ENCODE data around the gene FYN. TPM values are rescaled to one million over a fixed set of nuclear protein-coding genes. Genes with fewer than 3 reads are reported as not detected.

Gene FYN
- polyA plus RNA-seq, 3 donors, result 88.4 to 149 (median 114) TPM

GRCh38 chr6:111834356-111834755 is 38.9 kb downstream of the FYN start:
- Mint-ChIP-seq H3K4me1 (peaks cover 9% of the 10 kb centered on the region), H3K27me3 (ENCODE audit: low read depth in 3 of 3) (peaks cover 0 to 2% (median 2%) of the 10 kb centered on the region in 3 donors), H3K9me3 (peaks cover 0 to 4% (median 0%) of the 10 kb centered on the region in 7 donors), H3K4me3 (no peak overlapping the region), H3K36me3 (peaks cover 44 to 53% of the 10 kb centered on the region in 2 donors), H3K27ac (no peak overlapping the region)
- Histone ChIP-seq H3K4me3 (replicated peaks in 1 of 3; ENCODE audit: low read depth in 2 of 3, low read length in 3 of 3) (no peak overlapping the region), H2AFZ (ENCODE audit: insufficient read depth, low read depth, low read length, poor library complexity, severe bottlenecking) (no peak overlapping the region), H3K27me3 (ENCODE audit: control insufficient read depth in 2 of 2, insufficient read depth in 2 of 2, low read length in 2 of 2) (no peaks in the 10 kb centered on the region), H3K4me1 (ENCODE audit: control insufficient read depth in 1 of 2, insufficient read depth in 2 of 2, low read length in 2 of 2) (peaks cover 6 to 8% of the 10 kb centered on the region in 2 donors), H3K9ac (ENCODE audit: insufficient read depth, low read length, poor library complexity, severe bottlenecking) (no peak overlapping the region), H3K36me3 (replicated peaks in 1 of 2; ENCODE audit: control insufficient read depth in 1 of 2, insufficient read depth in 2 of 2, low read length in 2 of 2) (peaks cover 0 to 57% of the 10 kb centered on the region in 2 donors), H3K9me3 (replicated peaks in 1 of 2; ENCODE audit: control insufficient read depth in 1 of 2, insufficient read depth in 1 of 2, low read length in 2 of 2) (no peaks in the 10 kb centered on the region), H3K79me2 (ENCODE audit: insufficient read depth, low read length) (peaks cover 49% of the 10 kb centered on the region), H4K20me1 (ENCODE audit: insufficient read depth, low read length) (peaks cover 100% of the 10 kb centered on the region), H3K27ac (ENCODE audit: low read depth in 1 of 2, low read length in 2 of 2) (no peak overlapping the region), H3K4me2 (replicated peaks; ENCODE audit: extremely low read depth, low read length, poor library complexity, severe bottlenecking) (no peak overlapping the region)
- intact Hi-C loops (cut with micrococcal nuclease), result no loop called here
- 89% methylated on average over 3 of the region's 4 CpGs for WGBS (ENCODE audit: insufficient coverage)
- TF ChIP-seq CTCF (IDR thresholded peaks at IDR 0.05), result no peak
- no peak for DNase-seq

- Mint-ChIP-seq H3K27me3 (ENCODE audit: low read depth in 3 of 3) (peaks cover 0 to 2% (median 0%) of the 10 kb centered on the region in 3 donors), H3K4me1 (peaks cover 10% of the 10 kb centered on the region), H3K9me3 (peaks cover 0 to 4% (median 0%) of the 10 kb centered on the region in 7 donors), H3K4me3 (no peak overlapping the region), H3K27ac (no peak overlapping the region), H3K36me3 (peaks cover 57 to 58% of the 10 kb centered on the region in 2 donors)
- no peaks in the 10 kb centered on the region for H3K27me3 ChIP-seq (ENCODE audit: control insufficient read depth in 2 of 2, insufficient read depth in 2 of 2, low read length in 2 of 2)
- no peak for TF ChIP-seq CTCF (IDR thresholded peaks at IDR 0.05)
- DNase-seq, result no peak
- H2AFZ ChIP-seq (ENCODE audit: insufficient read depth, low read depth, low read length, poor library complexity, severe bottlenecking), result no peak overlapping the region
- H3K4me3 ChIP-seq (replicated peaks in 1 of 3; ENCODE audit: low read depth in 2 of 3, low read length in 3 of 3), result no peak overlapping the region
- H3K79me2 ChIP-seq (ENCODE audit: insufficient read depth, low read length), result peaks cover 46% of the 10 kb centered on the region
- H3K4me1 ChIP-seq (ENCODE audit: control insufficient read depth in 1 of 2, insufficient read depth in 2 of 2, low read length in 2 of 2), result peaks cover 6 to 8% of the 10 kb centered on the region in 2 donors
- intact Hi-C loops (cut with micrococcal nuclease), result no loop called here
- H4K20me1 ChIP-seq (ENCODE audit: insufficient read depth, low read length), result peaks cover 100% of the 10 kb centered on the region
- H3K4me2 ChIP-seq (replicated peaks; ENCODE audit: extremely low read depth, low read length, poor library complexity, severe bottlenecking), result no peak overlapping the region
- no peak overlapping the region for H3K27ac ChIP-seq (ENCODE audit: low read depth in 1 of 2, low read length in 2 of 2)
- 100% methylated on average over 1 of the region's 1 CpG for WGBS (ENCODE audit: insufficient coverage)
- no peak overlapping the region for H3K9ac ChIP-seq (ENCODE audit: insufficient read depth, low read length, poor library complexity, severe bottlenecking)
- no peaks in the 10 kb centered on the region for H3K9me3 ChIP-seq (replicated peaks in 1 of 2; ENCODE audit: control insufficient read depth in 1 of 2, insufficient read depth in 1 of 2, low read length in 2 of 2)
- peaks cover 0 to 59% of the 10 kb centered on the region in 2 donors for H3K36me3 ChIP-seq (replicated peaks in 1 of 2; ENCODE audit: control insufficient read depth in 1 of 2, insufficient read depth in 2 of 2, low read length in 2 of 2)
Observed at GRCh38 chr6:111832833-111833418, 40.3 kb downstream of the FYN start.

Data from CD14-positive monocyte (primary cell).